KMS-11 (cell line): ENCODE data around the gene NDUFA6.

Experiments
- H2AFZ ChIP-seq: fragments of 200-600 bp; sonication (generic); 2 replicates; pipeline ENCODE4 v1.6.1; 2016; ENCODE audit warnings: antibody characterized with exemption, mixed run types, low read depth
- H3K27ac ChIP-seq: fragments of 200-600 bp; sonication (generic); 2 replicates; pipeline ENCODE4 v1.6.1; 2016; ENCODE audit warnings: mild to moderate bottlenecking, mixed run types
- H3K27me3 ChIP-seq: fragments of 200-600 bp; sonication (generic); 2 replicates; pipeline ENCODE4 v1.6.1; 2017; ENCODE audit warnings: mild to moderate bottlenecking, low read depth, mixed run types, moderate library complexity; ENCODE audit not compliant: insufficient read depth
- H3K36me3 ChIP-seq: fragments of 200-600 bp; sonication (generic); 2 replicates; pipeline ENCODE4 v1.6.1; 2017; ENCODE audit warnings: mild to moderate bottlenecking, mixed run types; ENCODE audit not compliant: insufficient read depth
- H3K4me1 ChIP-seq: fragments of 200-600 bp; sonication (generic); 2 replicates; pipeline ENCODE4 v1.6.1; 2016; ENCODE audit warnings: mild to moderate bottlenecking, low read depth, mixed run types; ENCODE audit not compliant: poor library complexity, severe bottlenecking
- H3K4me2 ChIP-seq: fragments of 200-600 bp; sonication (generic); 2 replicates; pipeline ENCODE4 v1.7.0; 2016; ENCODE audit warnings: mild to moderate bottlenecking, mixed run types
- H3K4me3 ChIP-seq: fragments of 200-600 bp; sonication (generic); IDR thresholded peaks from 2 replicates; pipeline ENCODE4 v1.6.1; 2017; ENCODE audit warnings: low read depth, low read length, mixed read lengths; ENCODE audit not compliant: insufficient read depth
- H3K79me2 ChIP-seq: fragments of 200-600 bp; sonication (generic); 2 replicates; pipeline ENCODE4 v1.6.1; 2016; ENCODE audit warnings: low read depth, mixed run types; ENCODE audit not compliant: insufficient read depth
- H3K9ac ChIP-seq: fragments of 200-600 bp; sonication (generic); 2 replicates; pipeline ENCODE4 v1.6.1; 2016; ENCODE audit warnings: mild to moderate bottlenecking, mixed run types
- H4K20me1 ChIP-seq: fragments of 200-600 bp; sonication (generic); 2 replicates; pipeline ENCODE4 v1.6.1; 2016; ENCODE audit warnings: mild to moderate bottlenecking, mixed run types; ENCODE audit not compliant: insufficient read depth
- CTCF ChIP-seq: fragments of 200-600 bp; sonication (generic); conservative IDR thresholded peaks from 2 replicates; pipeline ENCODE4 v1.6.1; 2017; ENCODE audit warnings: low read depth, mild to moderate bottlenecking, antibody characterized with exemption, low read length, moderate library complexity, mixed read lengths

NDUFA6 gene

GRCh38 chr22:42079319-42080251, 11.0 kb downstream of the NDUFA6 start, which contains the start of gene SMDT1:
Gene SMDT1, plus strand, starts transcription at chr22:42079700. Its CDS starts 69 bp downstream, at chr22:42079769.
- peaks cover 11% of the 10 kb centered on the region; the same call in 1 of the 2 replicates for H3K79me2 ChIP-seq
- no peaks in the 10 kb centered on the region for H3K27me3 ChIP-seq
- no peak within 1 kb of the TSS for H3K4me3 ChIP-seq
- H3K9ac ChIP-seq, result peak within 1 kb of the TSS; percentile 98
- H3K4me2 ChIP-seq, result peak within 1 kb of the TSS; percentile 79
- no peaks in the 10 kb centered on the region for H4K20me1 ChIP-seq
- H3K27ac ChIP-seq, result peak within 1 kb of the TSS; percentile 94
- H2AFZ ChIP-seq, result peak within 1 kb of the TSS; percentile 96
- no peaks in the 10 kb centered on the region for H3K4me1 ChIP-seq
- TF ChIP-seq CTCF, result no peak
- H3K36me3 ChIP-seq, result no peaks in the 10 kb centered on the region; the same call in 1 of the 2 replicates

- H3K27me3 ChIP-seq, result no peaks in the 10 kb centered on the region
- H3K79me2 ChIP-seq, result peaks cover 11% of the 10 kb centered on the region; the same call in 1 of the 2 replicates
- peak overlapping the region; percentile 98 for H3K9ac ChIP-seq
- no peak for TF ChIP-seq CTCF
- H3K36me3 ChIP-seq, result no peaks in the 10 kb centered on the region
- H3K27ac ChIP-seq, result peak overlapping the region; percentile 94
- H2AFZ ChIP-seq, result peak overlapping the region; percentile 96
- no peaks in the 10 kb centered on the region for H3K4me1 ChIP-seq
- no peaks in the 10 kb centered on the region for H4K20me1 ChIP-seq
- peak overlapping the region; percentile 78 for H3K4me2 ChIP-seq
- H3K4me3 ChIP-seq, result no peak overlapping the region
These were observed 11.9 kb downstream of the NDUFA6 start for GRCh38 chr22:42078469-42079318.

GRCh38 chr22:42077486-42078125, 13.0 kb downstream of the NDUFA6 start:
- peaks cover 11% of the 10 kb centered on the region; the same call in 1 of the 2 replicates for H3K79me2 ChIP-seq
- H3K4me2 ChIP-seq, result no peak overlapping the region
- no peak overlapping the region for H2AFZ ChIP-seq
- H3K4me3 ChIP-seq, result no peak overlapping the region
- H3K27ac ChIP-seq, result no peak overlapping the region
- H3K27me3 ChIP-seq, result no peaks in the 10 kb centered on the region
- H3K9ac ChIP-seq, result no peak overlapping the region
- no peaks in the 10 kb centered on the region for H3K36me3 ChIP-seq
- H3K4me1 ChIP-seq, result no peaks in the 10 kb centered on the region
- no peaks in the 10 kb centered on the region for H4K20me1 ChIP-seq
- no peak for TF ChIP-seq CTCF

GRCh38 chr22:42076764-42077485, 13.6 kb downstream of the NDUFA6 start:
- Histone ChIP-seq H3K4me2 (no peak overlapping the region), H3K27ac (no peak overlapping the region)

More at GRCh38 chr22:42076764-42077485, 13.6 kb downstream of the NDUFA6 start:
- TF ChIP-seq CTCF, result no peak
- no peak overlapping the region for H3K4me3 ChIP-seq
- peaks cover 11% of the 10 kb centered on the region; the same call in 1 of the 2 replicates for H3K79me2 ChIP-seq
- no peaks in the 10 kb centered on the region for H4K20me1 ChIP-seq
- H3K27me3 ChIP-seq, result no peaks in the 10 kb centered on the region
- H3K9ac ChIP-seq, result no peak overlapping the region
- peaks cover under 1% of the 10 kb centered on the region for H3K4me1 ChIP-seq
- H3K36me3 ChIP-seq, result no peaks in the 10 kb centered on the region
- H2AFZ ChIP-seq, result no peak overlapping the region
